Breast epithelium (tissue), 4 donors: Measurements from ENCODE around the gene CCDC148. TPM values are rescaled to one million over a fixed set of nuclear protein-coding genes. Genes with fewer than 3 reads are reported as not detected.

Experiments used
- DNase-seq, 2 donors: peaks; one replicate each; pipeline ENCODE4 v3.0.0-alpha.2; 2019; ENCODE audit warnings: low spot score in 2 of 2
- H3K27ac ChIP-seq, 2 donors: fragments of 200-600 bp; sonication (generic) in 1 of 2; one replicate each; pipeline ENCODE4 v1.5.1; 2016 to 2019; ENCODE audit warnings: mild to moderate bottlenecking in 1 of 2
- H3K27me3 ChIP-seq, 2 donors: fragments of 200-600 bp; sonication (generic) in 1 of 2; one replicate each; pipeline versions ENCODE4 v1.5.1 to v1.6.0; 2017 to 2019; ENCODE audit warnings: control low read depth in 1 of 2, mild to moderate bottlenecking in 1 of 2
- H3K36me3 ChIP-seq: fragments of 200-600 bp; one replicate; pipeline ENCODE4 v1.5.1; 2019
- H3K4me1 ChIP-seq, 2 donors: fragments of 200-600 bp; sonication (generic); one replicate each; pipeline ENCODE4 v1.5.1; 2016 to 2019; ENCODE audit warnings: control low read depth in 1 of 2
- H3K4me3 ChIP-seq, 3 donors: fragments of 200-600 bp; sonication (generic); 1 replicate in 2 of 3; 2 replicates in 1 of 3; pipeline ENCODE4 v1.5.1; 2016 to 2019; ENCODE audit warnings: mild to moderate bottlenecking in 3 of 3, moderate library complexity in 2 of 3
- H3K9me3 ChIP-seq, 2 donors: fragments of 200-600 bp; sonication (generic) in 1 of 2; one replicate each; pipeline ENCODE4 v1.5.1; 2016 to 2019; ENCODE audit warnings: control low read depth in 1 of 2
- POLR2A ChIP-seq: fragments of 450-650 bp; IDR thresholded peaks from one replicate; pipeline ENCODE4 v1.6.1; 2016; ENCODE audit warnings: antibody characterized with exemption, mild to moderate bottlenecking, moderate library complexity
- POLR2AphosphoS5 ChIP-seq, 3 donors: sonication (generic); formaldehyde crosslinking; IDR thresholded peaks; one replicate each; pipeline ENCODE4 v1.6.1; 2017; ENCODE audit warnings: antibody characterized with exemption in 3 of 3
- intact Hi-C: fragments of 100-400 bp; cut with DNase I; formaldehyde crosslinking; loops from one replicate; pipeline ENCODE4 v1.15.1; 2023; ENCODE audit warnings: low total_unique reads
- total RNA-seq, 3 donors: library from RNA; depleted of rRNA; stranded (reverse); fragments of >200 nt; gene quantifications; one replicate each; pipeline ENCODE4 v1.1.0, GENCODE V29; 2016
- TF ChIP-seq, protein P1 (sequence below), 3 donors: fragments of 450-650 bp; IDR thresholded peaks; one replicate each; pipeline ENCODE4 v1.5.1; 2016 to 2017; ENCODE audit warnings: antibody characterized with exemption in 3 of 3, mild to moderate bottlenecking in 3 of 3, moderate library complexity in 3 of 3

The CCDC148 gene
- total RNA-seq, 3 donors from 2014 or later: 1.4 to 9.8 (median 4.6) TPM

- intact Hi-C loops: no loop called here
- DNase-seq: no peak
- TF ChIP-seq, protein P1, sequence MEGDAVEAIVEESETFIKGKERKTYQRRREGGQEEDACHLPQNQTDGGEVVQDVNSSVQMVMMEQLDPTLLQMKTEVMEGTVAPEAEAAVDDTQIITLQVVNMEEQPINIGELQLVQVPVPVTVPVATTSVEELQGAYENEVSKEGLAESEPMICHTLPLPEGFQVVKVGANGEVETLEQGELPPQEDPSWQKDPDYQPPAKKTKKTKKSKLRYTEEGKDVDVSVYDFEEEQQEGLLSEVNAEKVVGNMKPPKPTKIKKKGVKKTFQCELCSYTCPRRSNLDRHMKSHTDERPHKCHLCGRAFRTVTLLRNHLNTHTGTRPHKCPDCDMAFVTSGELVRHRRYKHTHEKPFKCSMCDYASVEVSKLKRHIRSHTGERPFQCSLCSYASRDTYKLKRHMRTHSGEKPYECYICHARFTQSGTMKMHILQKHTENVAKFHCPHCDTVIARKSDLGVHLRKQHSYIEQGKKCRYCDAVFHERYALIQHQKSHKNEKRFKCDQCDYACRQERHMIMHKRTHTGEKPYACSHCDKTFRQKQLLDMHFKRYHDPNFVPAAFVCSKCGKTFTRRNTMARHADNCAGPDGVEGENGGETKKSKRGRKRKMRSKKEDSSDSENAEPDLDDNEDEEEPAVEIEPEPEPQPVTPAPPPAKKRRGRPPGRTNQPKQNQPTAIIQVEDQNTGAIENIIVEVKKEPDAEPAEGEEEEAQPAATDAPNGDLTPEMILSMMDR (IDR thresholded peaks at IDR 0.05): no peak
- TF ChIP-seq POLR2A: no peak
- TF ChIP-seq POLR2AphosphoS5 (IDR thresholded peaks at IDR 0.05): no peak
- H3K9me3 ChIP-seq: no peaks in the 10 kb centered on the region
- H3K27ac ChIP-seq: no peak overlapping the region
- H3K36me3 ChIP-seq: no peaks in the 10 kb centered on the region
- H3K4me3 ChIP-seq: no peak overlapping the region
- no peaks in the 10 kb centered on the region for H3K4me1 ChIP-seq
- no peaks in the 10 kb centered on the region for H3K27me3 ChIP-seq
Observed at GRCh38 chr2:158138255-158138654, 318.3 kb downstream of the CCDC148 start.

- no peak for DNase-seq
Observed at GRCh38 chr2:158135096-158135495, 321.5 kb downstream of the CCDC148 start.

GRCh38 chr2:158134655-158135054 lies 321.9 kb downstream of the CCDC148 start:
- Histone ChIP-seq H3K36me3 (no peaks in the 10 kb centered on the region), H3K27me3 (no peaks in the 10 kb centered on the region), H3K9me3 (no peaks in the 10 kb centered on the region), H3K4me3 (no peak overlapping the region), H3K27ac (no peak overlapping the region), H3K4me1 (no peaks in the 10 kb centered on the region)
- no peak for DNase-seq
- TF ChIP-seq POLR2A (no peak), POLR2AphosphoS5 (IDR thresholded peaks at IDR 0.05) (no peak)
- TF ChIP-seq, protein P1 (IDR thresholded peaks at IDR 0.05): no peak
- intact Hi-C loops: no loop called here

More at GRCh38 chr2:158135096-158135495, 321.5 kb downstream of the CCDC148 start:
- Histone ChIP-seq H3K27me3 (no peaks in the 10 kb centered on the region), H3K27ac (no peak overlapping the region), H3K9me3 (no peaks in the 10 kb centered on the region), H3K36me3 (no peaks in the 10 kb centered on the region), H3K4me3 (no peak overlapping the region), H3K4me1 (no peaks in the 10 kb centered on the region)
- intact Hi-C loops: no loop called here
- TF ChIP-seq, protein P1 (IDR thresholded peaks at IDR 0.05): no peak
- no peak for TF ChIP-seq POLR2A
- TF ChIP-seq POLR2AphosphoS5 (IDR thresholded peaks at IDR 0.05): no peak

DNA sequence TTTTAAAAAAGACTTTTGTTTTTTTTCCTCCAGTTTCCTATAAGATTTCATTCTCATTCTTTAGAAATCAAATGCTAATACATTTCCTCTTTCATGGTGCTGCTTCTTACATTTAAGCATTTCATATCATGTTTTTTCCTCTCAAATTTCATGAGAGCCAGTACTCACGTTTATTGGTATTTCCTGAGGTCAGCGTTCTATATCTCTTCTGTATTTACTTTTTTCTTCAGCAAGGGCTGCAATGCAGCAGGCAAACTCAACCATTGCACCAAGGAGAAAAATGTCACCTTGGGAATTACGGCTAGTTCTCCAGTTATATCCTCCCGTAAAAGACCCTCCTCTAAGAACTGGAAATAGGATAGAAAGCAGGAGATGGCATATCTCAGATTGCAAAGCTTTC lies 322.5 kb downstream of the CCDC148 start:
- TF ChIP-seq, protein P1 (IDR thresholded peaks at IDR 0.05): no peak
- TF ChIP-seq POLR2AphosphoS5 (IDR thresholded peaks at IDR 0.05) (no peak), POLR2A (no peak)
- Histone ChIP-seq H3K27ac (no peak overlapping the region), H3K4me1 (no peaks in the 10 kb centered on the region), H3K4me3 (no peak overlapping the region), H3K36me3 (no peaks in the 10 kb centered on the region), H3K9me3 (no peaks in the 10 kb centered on the region), H3K27me3 (no peaks in the 10 kb centered on the region)
- intact Hi-C loops: no loop called here
- no peak for DNase-seq

GRCh38 chr2:158131919-158132566 lies 324.5 kb downstream of the CCDC148 start:
- no peaks in the 10 kb centered on the region for H3K4me1 ChIP-seq
- no peak overlapping the region for H3K4me3 ChIP-seq
- no peaks in the 10 kb centered on the region for H3K36me3 ChIP-seq
- H3K9me3 ChIP-seq: no peaks in the 10 kb centered on the region
- no peak for DNase-seq
- no peak overlapping the region for H3K27ac ChIP-seq
- intact Hi-C loops: no loop called here
- TF ChIP-seq, protein P1 (IDR thresholded peaks at IDR 0.05): no peak
- no peak for TF ChIP-seq POLR2AphosphoS5 (IDR thresholded peaks at IDR 0.05)
- no peak for TF ChIP-seq POLR2A
- H3K27me3 ChIP-seq: no peaks in the 10 kb centered on the region
